Prostate gland (tissue), 2 donors: ENCODE measurements around the gene AP3B1.

ENCODE experiments used
- CTCF ChIP-seq, 4 experiments: fragments of 200-600 bp in 2 of 4; fragments of 450-650 bp in 2 of 4; sonication (generic) in 2 of 4; IDR thresholded peaks; 1 replicate in 3 of 4; 2 replicates in 1 of 4; pipeline ENCODE4 v1.5.1; 2016 to 2019; ENCODE audit warnings: antibody characterized with exemption in 4 of 4, mild to moderate bottlenecking in 2 of 4, moderate library complexity in 2 of 4
- POLR2A ChIP-seq: fragments of 450-650 bp; IDR thresholded peaks from one replicate; pipeline ENCODE4 v1.6.1; 2016; ENCODE audit warnings: antibody characterized with exemption, mild to moderate bottlenecking
- POLR2AphosphoS5 ChIP-seq: sonication (generic); formaldehyde crosslinking; IDR thresholded peaks from one replicate; pipeline ENCODE4 v1.6.1; 2017; ENCODE audit warnings: antibody characterized with exemption

GRCh38 chr5:77986261-77986660, 308.2 kb downstream of the AP3B1 start:
- TF ChIP-seq CTCF (IDR thresholded peaks at IDR 0.05) (no peak), POLR2A (no peak), POLR2AphosphoS5 (no peak)
